GM18499 (cell line): ENCODE results near the gene CCDC63.
"Not testable (repeated sequence)": the region's sequence is repeated elsewhere in the genome, so short reads cannot be mapped to it uniquely, and the experiment has no call there.

Source experiments
- ATAC-seq: cut with Tn5 transposase; IDR thresholded peaks from one replicate; pipeline ENCODE4 v1.9.1; 2021; ENCODE audit warnings: moderate number of reproducible peaks; ENCODE audit not compliant: insufficient read depth, unreplicated experiment

Gene CCDC63

DNA sequence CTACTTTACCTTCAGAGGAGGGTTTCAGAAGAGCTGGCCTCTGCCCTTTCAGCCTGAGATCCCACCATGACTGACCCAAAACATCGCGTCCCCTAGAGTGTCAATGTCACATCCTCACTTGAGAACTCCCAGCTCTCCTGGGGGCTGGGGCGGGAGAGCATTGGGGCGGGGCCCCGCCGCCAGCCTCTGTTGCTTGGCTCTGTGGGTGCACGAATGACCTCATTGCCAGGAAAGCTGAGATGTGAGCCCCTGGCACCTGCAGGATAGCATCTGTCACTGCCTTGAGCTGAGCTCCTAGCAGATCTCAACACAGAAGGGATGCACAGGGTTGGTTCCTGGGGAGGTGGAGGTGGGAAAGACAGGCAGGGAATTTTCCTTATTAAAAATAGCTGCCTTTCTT is 94.1 kb downstream of the CCDC63 start:
- ATAC-seq, result no peak

DNA sequence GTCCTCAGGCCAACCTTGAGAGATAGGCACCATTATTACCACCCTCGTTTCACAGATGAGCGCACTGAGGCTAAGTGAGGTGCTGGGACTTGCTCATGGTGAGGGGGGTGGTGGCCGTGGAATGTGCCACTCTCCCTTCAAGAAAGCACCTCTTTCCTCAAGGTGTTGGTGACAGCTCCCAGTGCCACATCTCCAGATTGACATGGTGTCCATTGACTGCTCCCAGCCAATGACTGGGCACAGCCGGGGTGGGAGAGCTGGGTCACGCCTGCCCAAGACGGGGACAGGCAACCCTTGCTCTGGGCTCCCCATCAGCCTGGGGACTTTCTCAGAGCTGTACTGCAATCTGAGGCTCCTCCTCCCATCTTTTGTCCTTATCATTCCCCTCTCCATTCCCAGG is 94.6 kb downstream of the CCDC63 start:
- ATAC-seq, result no peak

DNA sequence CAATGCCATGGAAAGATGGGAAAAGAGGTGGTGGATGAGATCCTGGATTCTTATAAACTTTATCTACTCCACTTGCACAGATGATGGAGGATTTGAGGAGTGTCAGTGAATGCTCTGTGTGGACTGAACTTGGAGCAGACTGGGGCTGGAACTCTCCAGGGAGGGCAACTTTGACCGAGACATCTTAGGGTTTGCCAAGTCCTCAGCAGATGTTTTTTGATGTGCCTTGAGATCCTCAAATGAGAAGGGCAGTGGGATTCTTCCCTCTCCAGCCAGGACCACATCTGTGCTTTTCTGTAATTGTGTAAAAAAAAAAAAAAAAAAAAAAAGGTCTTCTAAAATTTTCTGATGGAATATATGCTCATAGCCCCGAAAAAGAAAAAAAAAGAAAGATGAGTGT is 96.6 kb downstream of the CCDC63 start:
- no peak for ATAC-seq

DNA sequence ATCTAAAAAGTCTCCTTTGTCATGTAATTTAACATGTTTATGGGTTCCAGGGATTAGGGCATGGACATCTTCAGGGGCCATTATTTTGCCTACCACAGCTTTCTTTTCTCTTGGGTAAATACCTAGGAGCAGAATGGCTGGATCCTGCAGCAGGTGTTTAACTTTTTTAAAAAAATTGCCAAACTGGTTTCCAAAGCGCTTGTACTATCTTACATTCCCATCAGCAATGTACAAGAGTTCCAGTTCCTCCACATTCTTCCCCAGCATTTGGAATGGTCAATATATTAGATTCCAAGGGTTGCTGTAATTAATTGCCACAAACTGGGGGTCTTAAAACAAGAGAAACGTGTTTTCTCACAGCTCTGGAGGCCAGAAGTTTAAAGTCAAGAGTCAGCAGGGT is 101.3 kb downstream of the CCDC63 start:
- ATAC-seq, result no peak

DNA sequence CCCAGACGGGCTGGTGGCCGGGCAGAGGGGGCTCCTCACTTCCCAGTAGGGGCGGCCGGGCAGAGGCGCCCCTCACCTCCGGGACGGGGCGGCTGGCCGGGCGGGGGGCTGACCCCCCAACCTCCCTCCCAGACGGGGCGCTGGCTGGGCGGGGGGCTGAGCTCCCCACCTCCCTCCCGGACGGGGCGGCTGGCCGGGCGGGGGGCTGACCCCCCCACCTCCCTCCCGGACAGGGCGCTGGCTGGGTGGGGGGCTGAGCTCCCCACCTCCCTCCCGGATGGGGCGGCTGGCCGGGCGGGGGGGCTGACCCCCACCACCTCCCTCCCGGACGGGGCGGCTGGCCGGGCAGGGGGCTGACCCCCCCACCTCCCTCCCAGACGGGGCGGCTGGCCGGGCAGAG is 103.7 kb downstream of the CCDC63 start:
- not testable (repeated sequence) for ATAC-seq

DNA sequence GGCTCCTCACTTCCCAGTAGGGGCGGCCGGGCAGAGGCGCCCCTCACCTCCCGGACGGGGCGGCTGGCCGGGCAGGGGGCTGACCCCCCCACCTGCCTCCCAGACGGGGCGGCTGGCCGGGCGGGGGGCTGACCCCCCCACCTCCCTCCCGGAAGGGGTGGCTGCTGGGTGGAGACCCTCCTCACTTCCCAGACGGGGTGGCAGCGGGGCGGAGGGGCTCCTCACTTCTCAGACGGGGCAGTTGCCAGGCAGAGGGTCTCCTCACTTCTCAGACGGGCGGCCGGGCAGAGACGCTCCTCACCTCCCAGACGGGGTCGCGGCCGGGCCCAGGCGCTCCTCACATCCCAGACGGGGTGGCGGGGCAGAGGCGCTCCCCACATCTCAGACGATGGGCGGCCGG is 104.1 kb downstream of the CCDC63 start:
- ATAC-seq, result not testable (repeated sequence)
